GM11168 (cell line): Measurements from ENCODE around the gene IFNA8.
"Not testable (repeated sequence)": the region's sequence is repeated elsewhere in the genome, so short reads cannot be mapped to it uniquely, and the experiment has no call there.

Experiments used
- in situ Hi-C: fragments of 300-500 bp; cut with MboI; formaldehyde crosslinking; loops from one replicate; pipeline ENCODE4 v1.12.0; 2022; ENCODE audit warnings: low sequenced_read_pairs; ENCODE audit not compliant: unreplicated experiment

The IFNA8 gene

GRCh38 chr9:21408817-21409216 lies at the start of gene IFNA8:
Gene IFNA8 (plus strand): TSS chr9:21409117. CDS start chr9:21409177, 60 bp downstream.
- in situ Hi-C loops = no loop called here

GRCh38 chr9:21362287-21362686 lies 46.6 kb upstream of the IFNA8 start:
- in situ Hi-C loops = no loop called here

- in situ Hi-C loops = not testable (repeated sequence)
Observed at GRCh38 chr9:21367169-21367568, 41.7 kb upstream of the IFNA8 start.

GRCh38 chr9:21367957-21368356 lies 41.0 kb upstream of the IFNA8 start, which contains the start of gene IFNA13:
Gene IFNA13 (minus strand): TSS chr9:21368057. CDS start chr9:21368010, 47 bp downstream.
- in situ Hi-C loops = no loop called here

GRCh38 chr9:21371467-21371866 lies 37.5 kb upstream of the IFNA8 start:
- in situ Hi-C loops = not testable (repeated sequence)

- in situ Hi-C loops = no loop called here
Observed at GRCh38 chr9:21381448-21382339, 27.2 kb upstream of the IFNA8 start.

- in situ Hi-C loops = no loop called here
Observed at GRCh38 chr9:21383627-21384026, 25.3 kb upstream of the IFNA8 start.

- in situ Hi-C loops = no loop called here
Observed at GRCh38 chr9:21385131-21385670, 23.7 kb upstream of the IFNA8 start, which contains the start of gene IFNA2. Gene IFNA2 (minus strand): TSS chr9:21385398. CDS start chr9:21385329, 69 bp downstream.

GRCh38 chr9:21392270-21392669 lies 16.6 kb upstream of the IFNA8 start:
- in situ Hi-C loops = no loop called here

- in situ Hi-C loops = loop anchor here (5.0 kb wide), 1 partner anchor 69 kb away; no protein-coding TSS in a partner anchor
Observed at GRCh38 chr9:21395778-21396717, 12.9 kb upstream of the IFNA8 start.

- in situ Hi-C loops = loop anchor here (5.0 kb wide), 1 partner anchor 72 kb away; no protein-coding TSS in a partner anchor
Observed at GRCh38 chr9:21398955-21399489, 9.9 kb upstream of the IFNA8 start.

GRCh38 chr9:21399956-21400355 lies 9.0 kb upstream of the IFNA8 start:
- in situ Hi-C loops = loop anchor here (5.0 kb wide), 1 partner anchor 73 kb away; no protein-coding TSS in a partner anchor

- in situ Hi-C loops = no loop called here
Observed at GRCh38 chr9:21402386-21403251, 6.3 kb upstream of the IFNA8 start.

GRCh38 chr9:21404146-21404545 lies 4.8 kb upstream of the IFNA8 start:
- in situ Hi-C loops = no loop called here

GRCh38 chr9:21412107-21412506 lies 3.2 kb downstream of the IFNA8 start:
- in situ Hi-C loops = no loop called here

GRCh38 chr9:21413151-21413550 lies 4.2 kb downstream of the IFNA8 start:
- in situ Hi-C loops = no loop called here

GRCh38 chr9:21413624-21414023 lies 4.7 kb downstream of the IFNA8 start:
- in situ Hi-C loops = no loop called here

GRCh38 chr9:21414220-21414940 lies 5.5 kb downstream of the IFNA8 start:
- in situ Hi-C loops = no loop called here
